ENCODE data around the gene SHE.

GRCh38 chr1:154483941-154484803 lies 18.0 kb downstream of the SHE start:
- TF ChIP-seq GATA3 (IDR thresholded peaks at IDR 0.05; ENCODE audit: low read depth, low read length) (no peak), GATA2 (IDR thresholded peaks at IDR 0.05; ENCODE audit: low read depth, low read length) (no peak)
